ENCODE results near the gene COMP.

Gene COMP

GRCh38 chr19:18803550-18804138 is 12.5 kb upstream of the COMP start:
- no peak for DNase-seq

DNA sequence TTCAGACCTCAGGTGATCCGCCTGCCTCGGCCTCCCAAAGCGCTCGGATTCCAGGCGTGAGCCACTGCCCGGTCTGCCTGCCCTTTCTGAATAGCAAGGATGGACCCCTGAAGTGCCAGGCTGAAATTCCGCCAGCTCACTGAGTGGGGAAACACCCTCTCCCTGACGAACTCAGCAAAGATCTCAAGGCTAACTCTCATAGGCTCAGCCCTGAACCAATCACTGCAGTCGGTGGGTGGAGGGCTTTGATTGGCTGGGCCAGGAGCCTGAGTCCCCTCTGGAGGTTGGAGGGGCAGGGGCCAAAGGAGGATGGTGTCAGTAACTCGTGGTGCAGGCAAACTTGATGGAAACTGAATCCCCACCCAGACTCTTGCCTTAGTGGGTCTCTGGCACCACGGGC is 11.2 kb upstream of the COMP start:
- no peak for DNase-seq

DNA sequence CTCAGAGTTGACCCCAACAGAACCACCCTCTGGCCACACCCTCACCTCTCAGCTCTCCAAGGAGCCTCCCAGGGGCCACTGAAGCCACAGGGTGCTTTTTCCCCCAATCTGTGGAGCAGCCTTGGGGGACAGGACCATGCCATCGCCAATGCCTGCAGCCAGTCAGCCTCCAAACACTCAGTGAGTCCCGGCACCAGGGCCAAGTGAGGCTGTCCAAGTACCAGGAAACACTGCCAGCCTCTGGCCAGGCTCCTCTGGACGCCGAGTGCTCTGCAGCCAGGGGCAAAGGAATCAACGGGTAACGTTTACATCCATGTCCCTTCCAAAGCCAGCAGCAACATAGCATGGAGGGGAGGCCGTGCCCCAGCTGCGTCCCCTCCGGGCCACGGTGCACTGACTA is 9.5 kb upstream of the COMP start:
- no peak for DNase-seq

GRCh38 chr19:18800079-18800478 is 9.0 kb upstream of the COMP start:
- no peak for DNase-seq

DNA sequence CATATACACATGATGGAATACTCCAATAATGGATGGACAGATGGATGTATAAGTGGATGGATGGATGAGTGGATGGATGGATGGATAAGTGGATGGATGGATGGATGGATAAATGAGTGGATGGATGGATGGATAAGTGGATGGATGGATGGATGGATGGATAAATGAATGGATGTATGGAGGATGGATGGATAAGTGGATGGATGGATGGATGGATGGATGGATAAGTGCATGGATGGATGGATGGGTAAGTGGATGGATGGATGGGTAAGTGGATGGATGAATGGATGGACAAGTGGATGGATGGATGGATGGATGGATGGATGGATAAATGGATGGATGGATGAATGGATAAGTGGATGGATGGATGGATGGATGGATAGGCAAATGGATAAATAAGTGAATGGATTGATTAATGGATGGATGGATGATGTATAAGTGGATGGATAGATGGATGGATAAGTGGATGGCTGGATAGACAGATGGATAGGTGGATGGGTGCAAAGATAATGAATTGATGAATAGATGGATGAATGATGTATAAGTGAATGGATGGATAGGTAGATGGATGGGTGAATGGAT is 8.4 kb upstream of the COMP start:
- DNase-seq: no peak

GRCh38 chr19:18798384-18799352 is 7.6 kb upstream of the COMP start:
- no peak for DNase-seq

DNA sequence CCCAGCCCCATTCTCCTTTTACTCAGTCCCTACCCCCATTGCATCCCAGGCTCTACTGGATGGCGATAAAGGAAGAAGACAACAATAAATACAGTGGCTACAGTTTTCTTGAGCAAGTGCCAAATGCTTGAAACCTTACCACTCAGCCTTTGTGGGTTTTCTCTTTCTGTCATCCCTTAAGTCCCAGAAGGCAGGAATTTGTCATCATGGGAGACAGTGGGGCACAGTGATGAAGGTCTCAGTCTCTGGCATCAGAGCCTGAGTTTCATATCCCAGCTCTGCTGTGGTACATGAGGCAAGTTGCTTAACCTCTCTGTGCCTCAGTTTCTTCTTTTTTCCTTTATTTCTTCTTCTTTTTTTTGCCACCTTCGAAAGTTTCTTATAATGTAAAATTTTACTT is 5.1 kb upstream of the COMP start:
- DNase-seq: no peak

DNA sequence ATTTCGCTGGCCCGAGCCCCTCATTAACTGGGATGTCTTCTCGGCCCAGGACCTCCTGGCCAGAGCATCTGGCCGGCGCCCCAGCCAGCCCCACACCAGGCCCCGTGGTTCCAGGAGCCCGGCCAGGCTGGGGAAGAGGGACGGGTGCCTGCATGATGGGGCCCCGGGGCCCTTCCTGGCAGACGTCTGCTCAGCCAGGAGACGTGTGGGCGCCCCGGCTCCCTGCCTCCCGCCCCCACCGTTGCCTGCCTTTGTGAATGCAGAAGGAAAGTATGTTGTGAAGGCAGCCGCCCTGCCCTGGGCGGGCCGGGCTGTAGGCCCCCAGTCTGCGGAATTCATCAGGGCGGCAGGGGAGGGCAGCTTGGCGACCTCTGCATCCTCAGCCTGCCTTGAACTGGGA is 4.4 kb upstream of the COMP start:
- DNase-seq: no peak

GRCh38 chr19:18794692-18795091 is 3.6 kb upstream of the COMP start:
- no peak for DNase-seq

DNA sequence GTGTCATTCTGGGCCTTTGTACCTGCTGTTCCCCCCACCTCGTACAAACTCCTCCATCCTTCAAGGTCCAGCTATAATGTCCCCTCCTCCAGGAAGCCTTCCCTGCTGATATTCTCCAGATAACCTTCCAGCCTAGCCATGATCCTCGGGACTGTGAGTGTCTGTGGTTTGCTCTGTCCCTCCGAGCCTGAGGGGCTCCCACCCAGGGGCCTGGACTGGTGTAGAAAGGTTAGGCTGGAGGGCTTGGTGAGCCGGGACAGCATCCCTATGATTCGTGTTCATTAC is 2.9 kb upstream of the COMP start:
- DNase-seq: no peak

- no peak for DNase-seq
These were observed 2.3 kb upstream of the COMP start for GRCh38 chr19:18793144-18794028.

DNA sequence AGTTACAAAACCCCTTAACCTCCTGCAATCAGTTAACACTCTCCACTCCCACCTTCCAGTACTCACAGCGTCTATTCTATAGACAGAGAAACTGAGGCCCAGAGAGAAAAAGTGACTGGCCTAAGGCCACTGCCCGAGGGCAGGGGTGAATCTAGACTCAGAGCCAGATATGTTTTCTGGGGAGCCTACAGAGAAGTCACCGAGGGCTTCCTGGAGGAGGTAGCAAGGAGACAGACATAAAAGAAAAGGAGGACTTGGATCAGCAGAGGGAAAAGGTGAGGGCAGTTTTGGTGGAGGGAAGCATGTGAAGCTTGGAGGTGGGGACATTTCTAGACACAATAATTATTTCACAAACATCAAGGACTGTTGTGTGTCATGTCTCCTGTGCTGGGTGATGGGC is 1.6 kb upstream of the COMP start:
- no peak for DNase-seq

DNA sequence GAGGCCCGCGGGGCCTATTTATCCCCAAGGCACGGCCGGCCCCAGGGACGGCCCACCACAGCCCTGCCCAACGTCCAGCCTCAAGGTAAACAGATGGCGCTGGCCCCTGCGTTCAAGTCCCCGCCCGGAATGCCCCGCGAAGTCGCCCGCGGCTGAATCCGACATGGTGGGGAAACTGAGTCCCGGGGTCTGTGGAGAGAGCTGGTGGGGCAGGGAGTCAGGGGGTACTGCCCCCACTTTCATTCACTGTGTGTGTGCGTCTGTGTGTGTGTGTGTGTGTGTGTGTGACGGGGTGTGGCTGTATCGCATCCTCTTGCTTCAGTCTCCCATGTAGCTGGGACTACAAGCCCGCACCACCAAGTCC is 192 bp upstream of the COMP start:
- DNase-seq: no peak

DNA sequence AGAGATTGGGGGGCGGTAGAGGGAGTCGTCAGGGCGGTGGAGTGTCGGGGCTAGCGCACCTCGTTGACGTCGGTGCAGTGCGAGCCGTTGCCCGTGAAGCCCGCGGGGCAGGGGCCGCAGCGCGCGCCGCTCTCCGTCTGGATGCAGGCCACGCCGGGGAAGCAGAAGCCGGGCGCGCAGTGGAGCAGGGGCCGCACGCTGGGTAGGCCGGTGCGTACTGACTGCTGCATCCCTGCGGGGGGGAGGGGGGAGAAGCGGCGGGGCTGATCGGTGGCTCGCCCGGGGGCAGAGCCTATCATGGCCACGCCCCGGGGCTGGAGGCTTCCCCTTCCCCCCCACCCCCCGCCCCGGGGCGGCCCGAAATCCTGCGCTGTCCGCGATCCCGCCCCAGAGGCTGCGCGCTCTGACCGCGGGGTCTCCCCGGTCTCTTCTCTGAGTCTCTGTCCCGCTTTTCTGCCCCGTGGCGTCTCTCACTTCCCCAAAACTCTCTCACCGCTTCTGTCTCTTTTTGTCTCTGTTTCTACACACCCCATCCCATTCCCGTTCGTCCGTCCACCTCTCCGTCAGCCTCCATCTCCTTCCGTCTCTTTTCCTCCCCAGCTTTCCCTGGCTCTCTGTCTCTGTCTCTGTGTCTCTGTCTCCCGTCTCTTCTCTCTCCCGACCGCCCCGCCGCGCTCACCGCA is 1.1 kb downstream of the COMP start:
- no peak for DNase-seq

DNA sequence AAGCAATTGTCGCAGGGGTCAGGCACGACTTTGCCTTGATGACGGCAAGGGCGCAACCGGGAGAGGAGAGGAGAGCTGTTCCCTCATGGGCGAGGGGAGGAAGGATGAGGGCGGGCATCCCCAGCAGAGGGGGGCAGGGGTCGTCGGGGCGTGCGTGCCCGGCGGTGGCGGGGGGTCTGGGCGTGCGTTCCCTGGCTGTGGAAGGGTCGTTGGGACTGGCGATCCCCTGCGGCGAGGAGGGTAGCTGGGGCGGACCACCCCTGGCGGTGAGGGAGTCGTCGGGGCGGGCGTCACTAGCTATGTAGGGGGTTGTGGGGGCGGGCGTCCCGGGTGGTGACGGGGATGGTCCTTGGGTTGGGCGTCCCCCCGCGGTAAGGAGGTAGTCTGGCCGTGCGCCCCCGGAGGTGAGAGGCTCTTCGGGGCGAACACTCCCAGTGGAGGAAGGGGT is 1.7 kb downstream of the COMP start:
- DNase-seq: no peak

- DNase-seq: no peak
These were observed 2.3 kb downstream of the COMP start for GRCh38 chr19:18788529-18789421.

- DNase-seq: no peak
These were observed 5.7 kb downstream of the COMP start for GRCh38 chr19:18785179-18786124.

GRCh38 chr19:18784786-18785120 is 6.4 kb downstream of the COMP start:
- no peak for DNase-seq

DNA sequence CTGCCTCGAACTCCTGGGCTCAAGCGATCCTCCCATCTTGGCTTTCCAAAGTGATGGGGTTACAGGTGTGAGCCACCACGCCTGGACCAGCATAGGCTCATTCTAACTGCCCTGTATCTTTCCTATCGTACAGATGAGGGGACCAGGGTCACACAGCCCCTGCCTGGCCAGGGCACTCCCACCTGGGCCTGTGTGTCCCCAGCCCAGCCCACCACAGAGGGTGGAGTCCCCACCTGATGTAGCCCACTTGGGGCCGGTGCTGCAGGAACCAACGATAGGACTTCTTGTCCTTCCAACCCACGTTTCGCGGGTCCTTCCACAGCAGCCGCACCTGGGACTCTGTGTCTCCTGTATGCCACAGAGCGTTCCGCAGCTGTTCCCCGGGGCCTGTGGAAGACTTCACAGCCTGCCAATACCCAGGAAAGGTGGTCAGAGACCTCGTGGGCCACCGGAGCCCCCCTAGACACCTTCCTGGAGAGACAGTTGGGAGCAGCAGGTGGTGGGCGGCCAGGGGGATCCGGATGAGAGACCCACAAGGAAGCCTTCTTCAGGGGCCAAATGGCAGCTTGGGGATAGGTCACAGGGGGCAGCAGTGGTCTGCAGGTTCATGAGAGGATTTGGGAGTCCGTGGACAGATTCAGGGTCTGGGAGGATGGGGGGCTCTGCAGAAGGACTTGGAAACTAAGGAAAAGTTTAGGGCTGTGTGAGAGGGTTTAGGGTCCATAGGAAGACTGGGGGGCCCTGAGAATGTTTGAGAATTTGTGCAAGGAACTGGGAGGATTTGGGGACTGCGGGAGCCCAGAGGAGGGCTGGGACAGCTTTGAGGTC is 6.9 kb downstream of the COMP start:
- no peak for DNase-seq

Measured in kidney glomerular epithelial cell (primary cell).